ENCODE data around the gene AKR1A1. TPM values are rescaled to one million over a fixed set of nuclear protein-coding genes. Genes with fewer than 3 reads are reported as not detected.

Gene AKR1A1
- total RNA-seq, 6 experiments from 2014 or later: 105 to 125 (median 119) TPM

- Mint-ChIP-seq H3K4me3 (no peak overlapping the region), H3K27ac (no peak overlapping the region), H3K27me3 (ENCODE audit: insufficient read depth) (no peaks in the 10 kb centered on the region; the same call in 1 of the 2 replicates), H3K36me3 (ENCODE audit: low read depth) (no peaks in the 10 kb centered on the region), H3K4me1 (ENCODE audit: low read depth) (peaks cover 6% of the 10 kb centered on the region), H3K9me3 (no peaks in the 10 kb centered on the region)
- no peak for DNase-seq
- TF ChIP-seq, protein P1, sequence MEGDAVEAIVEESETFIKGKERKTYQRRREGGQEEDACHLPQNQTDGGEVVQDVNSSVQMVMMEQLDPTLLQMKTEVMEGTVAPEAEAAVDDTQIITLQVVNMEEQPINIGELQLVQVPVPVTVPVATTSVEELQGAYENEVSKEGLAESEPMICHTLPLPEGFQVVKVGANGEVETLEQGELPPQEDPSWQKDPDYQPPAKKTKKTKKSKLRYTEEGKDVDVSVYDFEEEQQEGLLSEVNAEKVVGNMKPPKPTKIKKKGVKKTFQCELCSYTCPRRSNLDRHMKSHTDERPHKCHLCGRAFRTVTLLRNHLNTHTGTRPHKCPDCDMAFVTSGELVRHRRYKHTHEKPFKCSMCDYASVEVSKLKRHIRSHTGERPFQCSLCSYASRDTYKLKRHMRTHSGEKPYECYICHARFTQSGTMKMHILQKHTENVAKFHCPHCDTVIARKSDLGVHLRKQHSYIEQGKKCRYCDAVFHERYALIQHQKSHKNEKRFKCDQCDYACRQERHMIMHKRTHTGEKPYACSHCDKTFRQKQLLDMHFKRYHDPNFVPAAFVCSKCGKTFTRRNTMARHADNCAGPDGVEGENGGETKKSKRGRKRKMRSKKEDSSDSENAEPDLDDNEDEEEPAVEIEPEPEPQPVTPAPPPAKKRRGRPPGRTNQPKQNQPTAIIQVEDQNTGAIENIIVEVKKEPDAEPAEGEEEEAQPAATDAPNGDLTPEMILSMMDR (IDR thresholded peaks at IDR 0.05): no peak
Observed at GRCh38 chr1:45574105-45574626, 23.5 kb downstream of the AKR1A1 start.

DNA sequence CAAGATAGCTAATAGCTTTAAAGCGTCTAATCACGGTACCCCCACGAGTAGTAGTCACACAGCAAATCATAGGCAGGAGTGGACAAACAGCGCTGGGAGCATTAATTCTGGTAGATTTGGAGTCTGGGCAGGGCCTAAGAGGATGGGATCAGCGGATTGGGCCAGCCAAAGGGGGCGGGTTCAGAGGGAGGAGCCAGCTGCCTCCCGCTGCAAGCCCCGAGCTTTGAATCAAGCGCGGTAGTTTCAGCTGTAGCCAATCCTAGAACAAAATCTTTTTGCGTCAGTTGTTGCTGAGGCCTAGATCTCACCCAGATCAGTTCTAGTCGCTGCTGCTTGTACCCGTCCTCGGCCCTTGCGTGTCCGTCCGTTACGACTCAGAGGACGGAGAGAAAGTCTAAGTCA is 32.6 kb downstream of the AKR1A1 start:
- Mint-ChIP-seq H3K27me3 (ENCODE audit: insufficient read depth) (peaks cover 8% of the 10 kb centered on the region), H3K36me3 (ENCODE audit: low read depth) (no peaks in the 10 kb centered on the region), H3K27ac (peak overlapping the region; percentile 98), H3K9me3 (no peaks in the 10 kb centered on the region), H3K4me1 (ENCODE audit: low read depth) (peaks cover 28% of the 10 kb centered on the region), H3K4me3 (peak overlapping the region; percentile 100)
- TF ChIP-seq, protein P1 (IDR thresholded peaks at IDR 0.05): no peak
- peak; percentile 97 for DNase-seq

DNA sequence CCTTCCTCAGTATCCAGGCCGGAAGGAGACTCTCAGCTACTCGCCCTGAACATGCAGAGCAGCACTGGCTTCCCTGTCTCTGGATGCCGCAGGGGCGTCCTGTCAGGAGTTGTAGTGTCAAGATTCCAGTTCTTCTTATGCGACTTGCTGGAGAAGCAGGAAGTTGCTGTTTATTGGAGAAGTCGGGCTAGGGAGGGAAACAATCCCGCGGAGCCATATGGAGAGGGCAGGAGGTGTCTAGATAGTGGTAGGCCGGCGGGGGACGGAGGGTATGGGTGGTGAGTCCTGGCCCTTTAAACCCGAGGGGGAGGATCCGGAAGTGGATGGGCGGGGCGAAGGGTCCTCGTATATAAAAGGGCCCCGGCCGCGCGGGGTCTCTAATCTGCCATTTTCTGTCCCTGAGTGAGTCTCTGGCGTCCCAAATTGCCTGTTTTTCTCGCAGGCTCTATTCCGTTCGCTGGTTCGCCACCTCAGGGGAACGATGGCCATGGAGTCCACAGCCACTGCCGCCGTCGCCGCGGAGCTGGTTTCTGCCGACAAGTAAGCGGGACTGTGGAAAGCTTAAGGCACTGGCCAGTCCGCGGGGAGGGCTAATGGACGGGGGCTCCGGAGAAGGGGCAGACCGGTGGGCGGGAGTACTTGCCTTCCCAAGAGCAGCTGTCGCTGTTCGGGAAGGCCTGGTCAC is 33.2 kb downstream of the AKR1A1 start, which contains the start of gene NASP:
TSS of gene NASP (plus strand) at position 376 of the 685 bp plus-strand sequence. CDS start at position 482, 106 bp downstream.
- H3K9me3 Mint-ChIP-seq: no peaks in the 10 kb centered on the region
- TF ChIP-seq, protein P1 (IDR thresholded peaks at IDR 0.05): no peak

GRCh38 chr1:45584351-45585109 is 33.9 kb downstream of the AKR1A1 start:
- peak overlapping the region; percentile 98 for H3K27ac Mint-ChIP-seq
- H3K27me3 Mint-ChIP-seq (ENCODE audit: insufficient read depth): peaks cover 8% of the 10 kb centered on the region
- TF ChIP-seq, protein P1 (IDR thresholded peaks at IDR 0.05): no peak; the same call in 1 of the 2 replicates
- no peaks in the 10 kb centered on the region for H3K9me3 Mint-ChIP-seq
- peak; percentile 79 for DNase-seq
- H3K36me3 Mint-ChIP-seq (ENCODE audit: low read depth): no peaks in the 10 kb centered on the region
- peaks cover 28% of the 10 kb centered on the region for H3K4me1 Mint-ChIP-seq (ENCODE audit: low read depth)
- H3K4me3 Mint-ChIP-seq: peak overlapping the region; percentile 100

More for the DNA sequence above, 33.2 kb downstream of the AKR1A1 start, which contains the start of gene NASP:
- peak within 1 kb of the TSS; percentile 98 for H3K27ac Mint-ChIP-seq
- DNase-seq: peak; percentile 64
- no peaks in the 10 kb centered on the region for H3K36me3 Mint-ChIP-seq (ENCODE audit: low read depth)
- peaks cover 8% of the 10 kb centered on the region for H3K27me3 Mint-ChIP-seq (ENCODE audit: insufficient read depth)
- peaks cover 28% of the 10 kb centered on the region for H3K4me1 Mint-ChIP-seq (ENCODE audit: low read depth)
- peak within 1 kb of the TSS; percentile 100 for H3K4me3 Mint-ChIP-seq

- no peaks in the 10 kb centered on the region for H3K36me3 Mint-ChIP-seq (ENCODE audit: low read depth)
- H3K27ac Mint-ChIP-seq: peak overlapping the region; percentile 96
- DNase-seq: no peak
- TF ChIP-seq, protein P1 (IDR thresholded peaks at IDR 0.05): no peak; the same call in 1 of the 2 replicates
- H3K9me3 Mint-ChIP-seq: no peaks in the 10 kb centered on the region
- peaks cover 8% of the 10 kb centered on the region for H3K27me3 Mint-ChIP-seq (ENCODE audit: insufficient read depth)
- peak overlapping the region; percentile 100 for H3K4me3 Mint-ChIP-seq
- peaks cover 28% of the 10 kb centered on the region for H3K4me1 Mint-ChIP-seq (ENCODE audit: low read depth)
Observed at GRCh38 chr1:45585110-45585426, 34.4 kb downstream of the AKR1A1 start.

Data from HFFc6 (cell line).